Measurements from ENCODE around the gene SEMA3E. TPM values are rescaled to one million over a fixed set of nuclear protein-coding genes. Genes with fewer than 3 reads are reported as not detected.

SEMA3E gene
- total RNA-seq, 5 donors from 2014 or later (not counting 1 experiment from before 2014, with no cell fraction given): not detected

GRCh38 chr7:83456413-83456812 is 192.5 kb downstream of the SEMA3E start:
- CTCF ChIA-PET: no interaction called here
- no CpG with 5 or more reads among the region's 5 CpGs for WGBS (ENCODE audit: insufficient coverage)

GRCh38 chr7:83455612-83456011 is 193.3 kb downstream of the SEMA3E start:
- no peak for ATAC-seq (replicated peaks in 1 of 4)
- ChIA-PET CTCF (no interaction called here), POLR2A (no interaction called here)
- Mint-ChIP-seq H3K36me3 (no peaks in the 10 kb centered on the region), H3K4me3 (no peak overlapping the region), H3K27me3 (no peaks in the 10 kb centered on the region), H3K27ac (no peak overlapping the region), H3K9me3 (peaks cover 2 to 16% (median 5%) of the 10 kb centered on the region in 3 donors), H3K4me1 (no peaks in the 10 kb centered on the region)
- no peaks in the 10 kb centered on the region for H3K36me3 ChIP-seq (ENCODE audit: control insufficient read depth in 2 of 2, extremely low read depth in 1 of 2, insufficient read depth in 1 of 2, low read length in 1 of 2)
- no peak for DNase-seq
- no peaks in the 10 kb centered on the region for H3K9me3 ChIP-seq
- H3K4me3 ChIP-seq (ENCODE audit: control insufficient read depth in 1 of 2, extremely low read depth in 1 of 2, low read length in 1 of 2): no peak overlapping the region
- H3K27me3 ChIP-seq (replicated peaks in 1 of 2; ENCODE audit: control insufficient read depth in 2 of 2, extremely low read depth in 1 of 2, insufficient read depth in 2 of 2, low read length in 1 of 2): no peaks in the 10 kb centered on the region
- no peak overlapping the region for H3K27ac ChIP-seq (ENCODE audit: low read length)
- no peaks in the 10 kb centered on the region for H3K4me1 ChIP-seq (ENCODE audit: control insufficient read depth in 1 of 2, extremely low read depth in 1 of 2, insufficient read depth in 2 of 2, low read length in 2 of 2)
- WGBS (ENCODE audit: insufficient coverage): 68% methylated on average over 3 of the region's 5 CpGs

More at GRCh38 chr7:83456413-83456812, 192.5 kb downstream of the SEMA3E start:
- no peak for DNase-seq
- Mint-ChIP-seq H3K27me3 (no peaks in the 10 kb centered on the region), H3K9me3 (peaks cover 2 to 16% (median 5%) of the 10 kb centered on the region in 3 donors), H3K4me1 (no peaks in the 10 kb centered on the region), H3K4me3 (no peak overlapping the region), H3K27ac (no peak overlapping the region), H3K36me3 (no peaks in the 10 kb centered on the region)
- H3K27me3 ChIP-seq (replicated peaks in 1 of 2; ENCODE audit: control insufficient read depth in 2 of 2, extremely low read depth in 1 of 2, insufficient read depth in 2 of 2, low read length in 1 of 2): no peaks in the 10 kb centered on the region
- no peak overlapping the region for H3K27ac ChIP-seq (ENCODE audit: low read length)
- no peaks in the 10 kb centered on the region for H3K36me3 ChIP-seq (ENCODE audit: control insufficient read depth in 2 of 2, extremely low read depth in 1 of 2, insufficient read depth in 1 of 2, low read length in 1 of 2)
- no peaks in the 10 kb centered on the region for H3K4me1 ChIP-seq (ENCODE audit: control insufficient read depth in 1 of 2, extremely low read depth in 1 of 2, insufficient read depth in 2 of 2, low read length in 2 of 2)
- POLR2A ChIA-PET: no interaction called here
- H3K9me3 ChIP-seq: no peaks in the 10 kb centered on the region
- no peak for ATAC-seq (replicated peaks in 1 of 4)
- H3K4me3 ChIP-seq (ENCODE audit: control insufficient read depth in 1 of 2, extremely low read depth in 1 of 2, low read length in 1 of 2): no peak overlapping the region

- Mint-ChIP-seq H3K27ac (no peak overlapping the region), H3K4me1 (no peaks in the 10 kb centered on the region), H3K4me3 (no peak overlapping the region), H3K36me3 (no peaks in the 10 kb centered on the region), H3K27me3 (no peaks in the 10 kb centered on the region), H3K9me3 (peaks cover 2 to 4% (median 3%) of the 10 kb centered on the region in 3 donors)
- DNase-seq (no peak), ATAC-seq (replicated peaks in 1 of 4) (no peak)
- Histone ChIP-seq H3K27ac (ENCODE audit: low read length) (no peak overlapping the region), H3K9me3 (no peaks in the 10 kb centered on the region), H3K4me1 (ENCODE audit: control insufficient read depth in 1 of 2, extremely low read depth in 1 of 2, insufficient read depth in 2 of 2, low read length in 2 of 2) (no peaks in the 10 kb centered on the region), H3K36me3 (ENCODE audit: control insufficient read depth in 2 of 2, extremely low read depth in 1 of 2, insufficient read depth in 1 of 2, low read length in 1 of 2) (no peaks in the 10 kb centered on the region), H3K4me3 (ENCODE audit: control insufficient read depth in 1 of 2, extremely low read depth in 1 of 2, low read length in 1 of 2) (no peak overlapping the region), H3K27me3 (replicated peaks in 1 of 2; ENCODE audit: control insufficient read depth in 2 of 2, extremely low read depth in 1 of 2, insufficient read depth in 2 of 2, low read length in 1 of 2) (no peaks in the 10 kb centered on the region)
- POLR2A ChIA-PET: no interaction called here
- no CpG with 5 or more reads among the region's 2 CpGs for WGBS (ENCODE audit: insufficient coverage)
- CTCF ChIA-PET: no interaction called here
Measured at GRCh38 chr7:83452256-83452655, 196.7 kb downstream of the SEMA3E start.

- Mint-ChIP-seq H3K27ac (no peak overlapping the region), H3K4me3 (no peak overlapping the region), H3K4me1 (no peaks in the 10 kb centered on the region), H3K27me3 (no peaks in the 10 kb centered on the region), H3K9me3 (peaks cover 2 to 6% (median 4%) of the 10 kb centered on the region in 3 donors), H3K36me3 (no peaks in the 10 kb centered on the region)
- Histone ChIP-seq H3K27me3 (replicated peaks in 1 of 2; ENCODE audit: control insufficient read depth in 2 of 2, extremely low read depth in 1 of 2, insufficient read depth in 2 of 2, low read length in 1 of 2) (no peaks in the 10 kb centered on the region), H3K9me3 (no peaks in the 10 kb centered on the region), H3K36me3 (ENCODE audit: control insufficient read depth in 2 of 2, extremely low read depth in 1 of 2, insufficient read depth in 1 of 2, low read length in 1 of 2) (no peaks in the 10 kb centered on the region), H3K27ac (ENCODE audit: low read length) (no peak overlapping the region), H3K4me1 (ENCODE audit: control insufficient read depth in 1 of 2, extremely low read depth in 1 of 2, insufficient read depth in 2 of 2, low read length in 2 of 2) (no peaks in the 10 kb centered on the region), H3K4me3 (ENCODE audit: control insufficient read depth in 1 of 2, extremely low read depth in 1 of 2, low read length in 1 of 2) (no peak overlapping the region)
- ATAC-seq (replicated peaks in 1 of 4) (no peak), DNase-seq (no peak)
- ChIA-PET POLR2A (no interaction called here), CTCF (no interaction called here)
- 53% methylated on average over 3 of the region's 4 CpGs for WGBS (ENCODE audit: insufficient coverage)
Measured at GRCh38 chr7:83451501-83452045, 197.4 kb downstream of the SEMA3E start.

- peaks cover 4 to 9% (median 7%) of the 10 kb centered on the region in 3 donors for H3K9me3 Mint-ChIP-seq
- no peak overlapping the region for H3K4me3 Mint-ChIP-seq
- no peaks in the 10 kb centered on the region for H3K36me3 Mint-ChIP-seq
- DNase-seq (no peak), ATAC-seq (replicated peaks in 1 of 4) (no peak)
- no peak overlapping the region for H3K27ac Mint-ChIP-seq
- H3K4me1 Mint-ChIP-seq: no peaks in the 10 kb centered on the region
- no peaks in the 10 kb centered on the region for H3K4me1 ChIP-seq (ENCODE audit: control insufficient read depth in 1 of 2, extremely low read depth in 1 of 2, insufficient read depth in 2 of 2, low read length in 2 of 2)
- H3K36me3 ChIP-seq (ENCODE audit: control insufficient read depth in 2 of 2, extremely low read depth in 1 of 2, insufficient read depth in 1 of 2, low read length in 1 of 2): no peaks in the 10 kb centered on the region
- H3K27me3 Mint-ChIP-seq: no peaks in the 10 kb centered on the region
- POLR2A ChIA-PET: no interaction called here
- no peak overlapping the region for H3K4me3 ChIP-seq (ENCODE audit: control insufficient read depth in 1 of 2, extremely low read depth in 1 of 2, low read length in 1 of 2)
- H3K27me3 ChIP-seq (replicated peaks in 1 of 2; ENCODE audit: control insufficient read depth in 2 of 2, extremely low read depth in 1 of 2, insufficient read depth in 2 of 2, low read length in 1 of 2): no peaks in the 10 kb centered on the region
- no peak overlapping the region for H3K27ac ChIP-seq (ENCODE audit: low read length)
- CTCF ChIA-PET: no interaction called here
- no peaks in the 10 kb centered on the region for H3K9me3 ChIP-seq
Measured at GRCh38 chr7:83449781-83450180, 199.2 kb downstream of the SEMA3E start.

GRCh38 chr7:83447681-83448080 is 201.3 kb downstream of the SEMA3E start:
- no peak for ATAC-seq (replicated peaks in 1 of 4)
- no peaks in the 10 kb centered on the region for H3K27me3 Mint-ChIP-seq
- POLR2A ChIA-PET: no interaction called here
- peaks cover 8 to 21% (median 12%) of the 10 kb centered on the region in 3 donors for H3K9me3 Mint-ChIP-seq
- H3K4me3 Mint-ChIP-seq: no peak overlapping the region
- DNase-seq: no peak
- no CpG with 5 or more reads among the region's 2 CpGs for WGBS (ENCODE audit: insufficient coverage)
- no peaks in the 10 kb centered on the region for H3K36me3 ChIP-seq (ENCODE audit: control insufficient read depth in 2 of 2, extremely low read depth in 1 of 2, insufficient read depth in 1 of 2, low read length in 1 of 2)
- H3K4me3 ChIP-seq (ENCODE audit: control insufficient read depth in 1 of 2, extremely low read depth in 1 of 2, low read length in 1 of 2): no peak overlapping the region
- no peaks in the 10 kb centered on the region for H3K9me3 ChIP-seq
- no peaks in the 10 kb centered on the region for H3K4me1 Mint-ChIP-seq
- H3K27ac Mint-ChIP-seq: no peak overlapping the region
- H3K36me3 Mint-ChIP-seq: no peaks in the 10 kb centered on the region
- CTCF ChIA-PET: no interaction called here
- H3K27me3 ChIP-seq (replicated peaks in 1 of 2; ENCODE audit: control insufficient read depth in 2 of 2, extremely low read depth in 1 of 2, insufficient read depth in 2 of 2, low read length in 1 of 2): no peaks in the 10 kb centered on the region
- H3K4me1 ChIP-seq (ENCODE audit: control insufficient read depth in 1 of 2, extremely low read depth in 1 of 2, insufficient read depth in 2 of 2, low read length in 2 of 2): no peaks in the 10 kb centered on the region
- no peak overlapping the region for H3K27ac ChIP-seq (ENCODE audit: low read length)

- no peak overlapping the region for H3K27ac ChIP-seq (ENCODE audit: low read length)
- H3K4me1 ChIP-seq (ENCODE audit: control insufficient read depth in 1 of 2, extremely low read depth in 1 of 2, insufficient read depth in 2 of 2, low read length in 2 of 2): no peaks in the 10 kb centered on the region
- no CpG with 5 or more reads among the region's 4 CpGs for WGBS (ENCODE audit: insufficient coverage)
- H3K27me3 ChIP-seq (replicated peaks in 1 of 2; ENCODE audit: control insufficient read depth in 2 of 2, extremely low read depth in 1 of 2, insufficient read depth in 2 of 2, low read length in 1 of 2): no peaks in the 10 kb centered on the region
- ChIA-PET POLR2A (no interaction called here), CTCF (no interaction called here)
- H3K9me3 ChIP-seq: no peaks in the 10 kb centered on the region
- H3K36me3 ChIP-seq (ENCODE audit: control insufficient read depth in 2 of 2, extremely low read depth in 1 of 2, insufficient read depth in 1 of 2, low read length in 1 of 2): no peaks in the 10 kb centered on the region
- H3K4me1 Mint-ChIP-seq: no peaks in the 10 kb centered on the region
- no peak for ATAC-seq (replicated peaks in 1 of 4)
- DNase-seq: no peak
- H3K9me3 Mint-ChIP-seq: peaks cover 9 to 22% (median 12%) of the 10 kb centered on the region in 3 donors
- H3K4me3 Mint-ChIP-seq: no peak overlapping the region
- H3K27me3 Mint-ChIP-seq: no peaks in the 10 kb centered on the region
- H3K36me3 Mint-ChIP-seq: no peaks in the 10 kb centered on the region
- no peak overlapping the region for H3K4me3 ChIP-seq (ENCODE audit: control insufficient read depth in 1 of 2, extremely low read depth in 1 of 2, low read length in 1 of 2)
- H3K27ac Mint-ChIP-seq: no peak overlapping the region
Measured at GRCh38 chr7:83446102-83446669, 202.8 kb downstream of the SEMA3E start.
